ENCODE results near the gene SOX12. TPM values are rescaled to one million over a fixed set of nuclear protein-coding genes. Genes with fewer than 3 reads are reported as not detected.

SOX12 gene
- total RNA-seq, 4 donors from 2014 or later = 3.5 to 14.4 (median 7.2) TPM

DNA sequence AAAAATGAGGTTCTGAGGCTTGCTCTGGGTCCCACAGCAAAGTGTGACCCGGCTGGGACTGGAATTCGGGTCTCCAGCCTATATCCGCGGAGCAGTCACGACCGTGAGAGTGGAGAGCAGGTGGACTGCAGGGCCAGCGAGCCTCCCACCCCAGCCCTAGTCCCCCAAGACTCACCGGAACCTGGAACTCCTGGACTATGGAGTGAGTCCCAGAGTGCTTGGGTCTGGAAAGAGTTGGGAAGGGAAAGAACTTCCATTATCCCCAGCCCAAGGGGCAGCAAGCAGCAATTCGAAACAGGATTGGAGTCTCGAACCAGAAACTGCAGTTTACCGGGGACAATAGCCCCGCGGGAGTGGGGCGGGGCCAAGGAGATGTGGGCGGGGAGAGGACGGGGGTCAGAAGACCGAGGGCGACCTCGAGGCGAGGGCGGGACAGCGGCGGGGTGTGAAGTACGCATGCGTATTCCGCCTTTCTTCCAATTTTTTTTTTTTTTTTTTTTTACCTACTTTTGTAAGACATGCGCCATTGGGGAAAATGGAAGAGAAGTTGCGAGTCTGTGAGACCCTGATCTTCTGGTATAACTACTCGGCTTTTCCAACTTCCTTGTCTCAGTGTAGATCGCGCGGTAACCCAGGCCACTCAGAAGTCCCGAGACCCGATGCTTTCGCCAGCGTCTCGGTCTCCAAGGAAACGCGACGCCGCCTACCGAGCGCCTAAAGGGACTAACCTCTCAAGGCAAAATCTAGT, 35.1 kb upstream of the SOX12 start, which contains the start of gene C20orf96:
TSS of gene C20orf96 (minus strand) at position 667 of the 748 bp plus-strand sequence. CDS start at position 527, 140 bp downstream.
- Histone ChIP-seq H3K4me3 (peak within 1 kb of the TSS; percentile 63 to 67 (median 65)), H3K27me3 (no peaks in the 10 kb centered on the region), H3K4me1 (peaks cover 9 to 23% (median 19%) of the 10 kb centered on the region in 4 donors), H3K36me3 (no peaks in the 10 kb centered on the region), H3K27ac (replicated peaks in 1 of 4) (peak within 1 kb of the TSS; percentile 74 to 84 (median 79)), H3K9me3 (no peaks in the 10 kb centered on the region)
- intact Hi-C loops (cut with DNase I) = no loop called here
- WGBS = 2% methylated on average over 43 of the region's 43 CpGs
- DNase-seq (ENCODE audit: extremely low spot score) = peak; percentile 97
- TF ChIP-seq POLR2A (IDR thresholded peaks at IDR 0.05; ENCODE audit: low read depth) (no peak), EP300 (IDR thresholded peaks at IDR 0.05) (no peak), POLR2AphosphoS5 (IDR thresholded peaks at IDR 0.05) (peak; percentile 9 to 47)
- TF ChIP-seq, protein P1, sequence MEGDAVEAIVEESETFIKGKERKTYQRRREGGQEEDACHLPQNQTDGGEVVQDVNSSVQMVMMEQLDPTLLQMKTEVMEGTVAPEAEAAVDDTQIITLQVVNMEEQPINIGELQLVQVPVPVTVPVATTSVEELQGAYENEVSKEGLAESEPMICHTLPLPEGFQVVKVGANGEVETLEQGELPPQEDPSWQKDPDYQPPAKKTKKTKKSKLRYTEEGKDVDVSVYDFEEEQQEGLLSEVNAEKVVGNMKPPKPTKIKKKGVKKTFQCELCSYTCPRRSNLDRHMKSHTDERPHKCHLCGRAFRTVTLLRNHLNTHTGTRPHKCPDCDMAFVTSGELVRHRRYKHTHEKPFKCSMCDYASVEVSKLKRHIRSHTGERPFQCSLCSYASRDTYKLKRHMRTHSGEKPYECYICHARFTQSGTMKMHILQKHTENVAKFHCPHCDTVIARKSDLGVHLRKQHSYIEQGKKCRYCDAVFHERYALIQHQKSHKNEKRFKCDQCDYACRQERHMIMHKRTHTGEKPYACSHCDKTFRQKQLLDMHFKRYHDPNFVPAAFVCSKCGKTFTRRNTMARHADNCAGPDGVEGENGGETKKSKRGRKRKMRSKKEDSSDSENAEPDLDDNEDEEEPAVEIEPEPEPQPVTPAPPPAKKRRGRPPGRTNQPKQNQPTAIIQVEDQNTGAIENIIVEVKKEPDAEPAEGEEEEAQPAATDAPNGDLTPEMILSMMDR (IDR thresholded peaks at IDR 0.05) = peak; percentile 24 to 62 (median 26)

DNA sequence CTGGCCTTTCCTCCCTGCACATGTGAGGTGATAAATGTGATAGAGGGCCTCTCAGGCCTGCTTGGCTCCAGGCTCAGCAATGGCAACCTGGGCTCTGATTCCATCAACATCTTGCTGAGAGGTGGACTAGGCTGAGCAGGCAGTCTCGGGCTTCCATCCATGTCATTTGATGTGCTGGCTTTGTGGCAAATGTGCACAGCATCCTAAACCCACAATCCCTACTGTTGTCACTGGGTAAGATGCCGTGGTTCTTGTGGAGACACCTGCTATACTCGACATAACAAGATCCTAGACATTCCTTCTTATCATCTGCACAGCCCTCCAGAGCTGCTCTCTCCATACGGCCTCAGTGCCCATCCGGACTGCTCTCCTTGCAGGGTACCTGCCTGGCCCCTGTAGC, 30.8 kb upstream of the SOX12 start:
- H3K4me1 ChIP-seq = peaks cover 25 to 42% (median 37%) of the 10 kb centered on the region in 4 donors
- intact Hi-C loops (cut with DNase I) = no loop called here
- no peaks in the 10 kb centered on the region for H3K9me3 ChIP-seq
- no peak for TF ChIP-seq EP300 (IDR thresholded peaks at IDR 0.05)
- no peak for TF ChIP-seq POLR2A (IDR thresholded peaks at IDR 0.05; ENCODE audit: low read depth)
- TF ChIP-seq POLR2AphosphoS5 (IDR thresholded peaks at IDR 0.05) = no peak
- TF ChIP-seq, protein P1 (IDR thresholded peaks at IDR 0.05) = no peak
- H3K4me3 ChIP-seq = no peak overlapping the region
- no peak overlapping the region for H3K27ac ChIP-seq (replicated peaks in 1 of 4)
- no peak for DNase-seq (ENCODE audit: extremely low spot score)
- 82% methylated on average over 3 of the region's 5 CpGs for WGBS
- no peaks in the 10 kb centered on the region for H3K36me3 ChIP-seq
- no peaks in the 10 kb centered on the region for H3K27me3 ChIP-seq

DNA sequence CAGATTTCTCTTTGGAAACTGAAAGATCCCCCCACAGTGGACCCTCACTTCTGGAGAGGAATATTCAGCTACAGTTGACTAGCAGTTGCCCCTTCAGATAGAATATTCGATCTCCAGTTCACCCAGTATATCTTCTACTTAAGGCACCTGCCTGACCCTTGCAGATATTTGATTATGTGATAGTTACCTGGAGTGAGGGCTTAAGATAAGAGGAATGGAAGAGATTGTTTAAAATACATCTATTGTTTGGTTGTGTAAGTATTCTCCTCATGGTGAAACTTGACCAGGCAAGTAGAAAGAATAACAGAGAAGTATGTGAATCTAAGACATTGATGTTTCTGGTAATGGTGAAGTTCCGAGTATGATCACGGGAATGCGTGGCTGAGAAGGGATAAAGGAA, 29.5 kb upstream of the SOX12 start:
- TF ChIP-seq POLR2A (IDR thresholded peaks at IDR 0.05; ENCODE audit: low read depth) = no peak
- TF ChIP-seq POLR2AphosphoS5 (IDR thresholded peaks at IDR 0.05) = no peak
- TF ChIP-seq, protein P1 (IDR thresholded peaks at IDR 0.05) = no peak
- no peak for TF ChIP-seq EP300 (IDR thresholded peaks at IDR 0.05)
- H3K36me3 ChIP-seq = no peaks in the 10 kb centered on the region
- 88% methylated on average over 4 of the region's 4 CpGs for WGBS
- H3K27ac ChIP-seq (replicated peaks in 1 of 4) = no peak overlapping the region
- no peaks in the 10 kb centered on the region for H3K27me3 ChIP-seq
- peaks cover 32 to 47% (median 42%) of the 10 kb centered on the region in 4 donors for H3K4me1 ChIP-seq
- no peak overlapping the region for H3K4me3 ChIP-seq
- no peak for DNase-seq (ENCODE audit: extremely low spot score)
- H3K9me3 ChIP-seq = no peaks in the 10 kb centered on the region
- intact Hi-C loops (cut with DNase I) = no loop called here

DNA sequence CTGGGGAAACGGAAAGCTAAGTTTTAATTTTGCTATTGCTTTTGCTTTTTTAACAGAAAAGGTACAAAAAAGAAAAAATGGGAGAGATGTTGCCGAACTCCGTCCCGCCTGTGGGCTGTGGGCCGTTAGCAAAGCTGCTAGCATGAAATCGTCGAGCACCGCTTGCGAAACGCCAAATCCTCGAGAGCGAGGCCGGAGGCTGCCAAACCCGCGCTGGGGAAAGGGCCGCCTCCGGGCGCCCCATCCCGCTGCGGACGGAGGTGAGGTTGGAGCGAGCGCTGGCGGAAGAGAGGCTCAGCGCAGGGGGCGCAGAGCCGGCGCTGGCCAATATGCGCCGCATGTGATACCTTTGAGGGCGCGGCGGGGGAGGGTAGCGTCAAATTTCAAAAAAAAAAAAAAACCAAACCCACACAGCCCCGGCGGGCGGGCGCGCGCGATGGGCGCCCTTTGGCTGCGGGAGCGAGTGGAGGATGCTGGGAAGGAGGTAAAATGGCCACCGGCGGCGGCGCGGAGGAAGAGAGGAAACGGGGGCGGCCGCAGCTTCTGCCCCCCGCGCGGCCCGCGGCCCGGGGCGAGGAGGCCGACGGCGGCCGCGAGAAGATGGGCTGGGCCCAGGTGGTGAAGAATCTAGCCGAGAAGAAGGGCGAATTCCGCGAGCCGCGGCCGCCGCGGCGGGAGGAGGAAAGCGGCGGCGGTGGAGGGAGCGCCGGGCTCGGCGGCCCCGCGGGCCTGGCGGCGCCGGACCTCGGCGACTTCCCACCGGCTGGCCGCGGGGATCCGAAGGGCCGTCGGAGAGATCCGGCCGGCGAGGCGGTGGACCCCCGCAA, 28.0 kb upstream of the SOX12 start, which contains the start of gene ZCCHC3:
TSS of gene ZCCHC3 (plus strand) at position 473 of the 827 bp plus-strand sequence. CDS start at position 490, 17 bp downstream.
- Histone ChIP-seq H3K9me3 (no peaks in the 10 kb centered on the region), H3K4me1 (peaks cover 41 to 47% (median 45%) of the 10 kb centered on the region in 4 donors)
- intact Hi-C loops (cut with DNase I) = no loop called here

More for the DNA sequence above, 28.0 kb upstream of the SOX12 start, which contains the start of gene ZCCHC3:
- peak; percentile 95 for DNase-seq (ENCODE audit: extremely low spot score)
- H3K27me3 ChIP-seq = no peaks in the 10 kb centered on the region
- peak within 1 kb of the TSS; percentile 98 to 100 (median 98) for H3K27ac ChIP-seq (replicated peaks in 1 of 4)
- WGBS = under 1% methylated on average over 82 of the region's 99 CpGs
- H3K36me3 ChIP-seq = no peaks in the 10 kb centered on the region
- no peak for TF ChIP-seq EP300 (IDR thresholded peaks at IDR 0.05)
- TF ChIP-seq, protein P1 (IDR thresholded peaks at IDR 0.05) = peak; percentile 17 to 20 (median 17)
- TF ChIP-seq POLR2A (IDR thresholded peaks at IDR 0.05; ENCODE audit: low read depth) = peak; percentile 12
- TF ChIP-seq POLR2AphosphoS5 (IDR thresholded peaks at IDR 0.05) = peak; percentile 79 to 86
- peak within 1 kb of the TSS; percentile 84 to 100 (median 90) for H3K4me3 ChIP-seq

Measured in esophagus muscularis mucosa (tissue), 4 donors.